ENCODE measurements around the gene SH3GL1.

DNA sequence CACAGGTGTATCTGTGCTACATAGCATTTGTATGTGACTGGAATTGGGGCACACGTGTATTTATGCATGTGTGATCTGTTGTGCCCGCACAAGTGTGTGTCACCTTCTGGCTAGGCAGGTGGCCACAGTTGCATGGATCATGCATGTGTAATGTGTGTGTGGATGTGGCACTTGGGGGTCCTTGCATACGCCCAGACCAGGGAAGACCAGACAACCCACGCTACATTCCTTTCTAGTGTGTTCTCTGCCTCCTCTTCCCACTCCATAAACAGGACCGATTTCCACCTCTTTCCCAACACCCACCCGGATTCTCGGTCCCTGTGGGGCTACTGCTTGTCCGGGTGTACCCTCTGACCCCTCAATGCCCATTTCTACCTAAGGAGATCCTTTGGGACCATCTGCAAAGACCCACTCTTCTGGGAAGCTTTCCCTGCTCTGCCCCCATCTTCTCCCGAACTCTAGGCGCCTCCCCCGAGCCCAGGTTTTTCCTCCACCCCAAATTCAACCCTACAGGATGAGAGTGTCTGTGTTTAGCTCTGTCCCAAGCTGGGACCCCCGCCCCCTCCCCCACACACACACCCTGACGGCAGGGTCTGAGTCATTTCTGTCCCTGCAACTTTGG is 74.0 kb downstream of the SH3GL1 start:
- TF ChIP-seq POLR2AphosphoS5 (IDR thresholded peaks at IDR 0.05) (no peak), POLR2A (IDR thresholded peaks at IDR 0.05) (no peak)
- TF ChIP-seq, protein P1, sequence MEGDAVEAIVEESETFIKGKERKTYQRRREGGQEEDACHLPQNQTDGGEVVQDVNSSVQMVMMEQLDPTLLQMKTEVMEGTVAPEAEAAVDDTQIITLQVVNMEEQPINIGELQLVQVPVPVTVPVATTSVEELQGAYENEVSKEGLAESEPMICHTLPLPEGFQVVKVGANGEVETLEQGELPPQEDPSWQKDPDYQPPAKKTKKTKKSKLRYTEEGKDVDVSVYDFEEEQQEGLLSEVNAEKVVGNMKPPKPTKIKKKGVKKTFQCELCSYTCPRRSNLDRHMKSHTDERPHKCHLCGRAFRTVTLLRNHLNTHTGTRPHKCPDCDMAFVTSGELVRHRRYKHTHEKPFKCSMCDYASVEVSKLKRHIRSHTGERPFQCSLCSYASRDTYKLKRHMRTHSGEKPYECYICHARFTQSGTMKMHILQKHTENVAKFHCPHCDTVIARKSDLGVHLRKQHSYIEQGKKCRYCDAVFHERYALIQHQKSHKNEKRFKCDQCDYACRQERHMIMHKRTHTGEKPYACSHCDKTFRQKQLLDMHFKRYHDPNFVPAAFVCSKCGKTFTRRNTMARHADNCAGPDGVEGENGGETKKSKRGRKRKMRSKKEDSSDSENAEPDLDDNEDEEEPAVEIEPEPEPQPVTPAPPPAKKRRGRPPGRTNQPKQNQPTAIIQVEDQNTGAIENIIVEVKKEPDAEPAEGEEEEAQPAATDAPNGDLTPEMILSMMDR (IDR thresholded peaks at IDR 0.05), result no peak

Measured in breast epithelium (tissue), 3 donors.